Dedifferentiated amniotic fluid mesenchymal stem cell (primary cell): ENCODE measurements around the gene MYOF.
"Not testable (repeated sequence)": the region's sequence is repeated elsewhere in the genome, so short reads cannot be mapped to it uniquely, and the experiment has no call there.

ENCODE experiments used
- DNase-seq: peaks from one replicate; pipeline ENCODE4 v3.0.0-alpha.2; 2016; ENCODE audit errors: extremely low spot score

MYOF gene

GRCh38 chr10:93434991-93435491 lies 47.1 kb downstream of the MYOF start:
- no peak for DNase-seq

DNA sequence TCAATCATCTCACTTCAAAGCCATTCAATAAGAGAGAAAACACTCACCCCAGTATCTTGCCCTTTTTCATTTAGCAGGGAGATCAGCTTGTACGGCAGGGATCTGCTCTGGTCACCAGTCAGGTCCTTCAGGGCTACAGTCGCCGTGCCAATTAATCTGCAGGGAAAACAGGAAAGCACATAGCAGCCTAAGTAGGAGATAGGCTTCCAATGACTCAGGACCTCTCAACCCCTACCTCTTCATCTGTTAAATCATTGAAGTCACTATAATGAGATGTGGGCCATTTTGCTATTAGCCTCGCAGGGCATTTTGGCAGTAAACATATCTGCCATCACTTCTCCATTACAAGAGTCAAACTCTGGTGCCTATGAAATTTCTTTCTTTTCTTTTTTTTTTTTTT lies 50.8 kb downstream of the MYOF start:
- no peak for DNase-seq

DNA sequence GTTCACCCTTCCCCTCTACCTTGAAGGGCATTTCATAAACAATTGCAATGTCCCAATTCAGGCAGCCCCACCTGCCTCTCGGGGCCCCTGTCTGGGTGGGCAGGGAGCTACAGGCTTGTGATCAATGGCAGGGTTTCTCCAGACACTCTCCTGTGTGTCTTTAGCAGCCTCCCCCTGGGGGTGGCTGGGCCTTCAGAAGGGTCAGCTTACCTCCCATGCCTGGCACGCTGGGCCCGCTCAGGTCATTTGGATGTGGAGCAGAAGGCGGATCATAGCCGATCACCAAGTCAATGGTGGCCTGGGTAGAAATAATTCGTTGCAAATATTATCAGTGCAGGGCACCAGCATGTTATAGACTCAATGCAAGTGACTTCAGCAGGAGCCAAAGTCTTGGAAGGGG lies 56.3 kb downstream of the MYOF start:
- no peak for DNase-seq

- no peak for DNase-seq
Observed at GRCh38 chr10:93422118-93422517, 60.0 kb downstream of the MYOF start.

GRCh38 chr10:93420944-93421825 lies 60.9 kb downstream of the MYOF start:
- no peak for DNase-seq

GRCh38 chr10:93420091-93420490 lies 62.0 kb downstream of the MYOF start:
- no peak for DNase-seq

GRCh38 chr10:93419016-93419415 lies 63.1 kb downstream of the MYOF start:
- DNase-seq = not testable (repeated sequence)

DNA sequence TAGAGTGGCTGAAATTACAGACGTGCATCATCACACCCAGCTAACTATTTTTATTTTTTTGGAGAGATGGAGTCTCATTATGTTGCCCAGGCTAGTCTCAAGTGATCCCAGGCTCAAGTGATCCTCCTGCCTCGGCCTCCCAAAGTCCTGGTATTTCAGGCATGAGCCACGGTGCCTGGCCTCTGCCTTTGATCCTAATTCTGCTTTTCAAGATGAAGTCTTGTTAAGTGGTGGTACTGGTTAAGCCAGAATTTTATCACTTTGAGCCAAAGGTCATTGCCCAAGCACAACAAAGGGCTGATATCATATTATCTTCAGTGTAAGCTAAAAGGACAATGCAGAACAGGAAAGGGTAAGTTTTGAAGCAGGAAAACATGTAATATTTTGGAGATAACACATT lies 64.2 kb downstream of the MYOF start:
- no peak for DNase-seq

GRCh38 chr10:93417266-93417665 lies 64.9 kb downstream of the MYOF start:
- no peak for DNase-seq

- DNase-seq = no peak
Observed at GRCh38 chr10:93416824-93417223, 65.3 kb downstream of the MYOF start.

DNA sequence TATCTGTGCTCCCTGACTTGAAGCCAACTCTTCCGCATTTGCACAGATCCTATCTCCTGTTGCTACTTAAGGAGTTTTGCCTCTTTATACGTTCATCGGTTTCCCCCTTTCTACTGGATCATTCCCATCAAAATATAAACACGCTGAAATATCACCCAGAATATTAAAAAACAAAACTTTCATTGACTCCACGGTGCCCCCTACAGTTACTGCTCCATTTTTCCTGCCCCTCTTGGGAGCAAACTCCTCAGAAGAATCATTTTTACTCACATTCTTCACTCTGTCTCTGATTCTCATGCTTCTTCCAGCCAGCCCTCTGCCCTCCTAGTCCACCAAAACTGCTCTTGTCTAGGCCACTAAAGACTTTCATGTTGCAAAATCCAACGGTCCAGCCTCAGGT lies 66.4 kb downstream of the MYOF start:
- DNase-seq = no peak

- no peak for DNase-seq
Observed at GRCh38 chr10:93413252-93413689, 68.9 kb downstream of the MYOF start.

GRCh38 chr10:93412801-93413200 lies 69.3 kb downstream of the MYOF start:
- DNase-seq = no peak

GRCh38 chr10:93410697-93411348 lies 71.3 kb downstream of the MYOF start:
- DNase-seq = no peak

DNA sequence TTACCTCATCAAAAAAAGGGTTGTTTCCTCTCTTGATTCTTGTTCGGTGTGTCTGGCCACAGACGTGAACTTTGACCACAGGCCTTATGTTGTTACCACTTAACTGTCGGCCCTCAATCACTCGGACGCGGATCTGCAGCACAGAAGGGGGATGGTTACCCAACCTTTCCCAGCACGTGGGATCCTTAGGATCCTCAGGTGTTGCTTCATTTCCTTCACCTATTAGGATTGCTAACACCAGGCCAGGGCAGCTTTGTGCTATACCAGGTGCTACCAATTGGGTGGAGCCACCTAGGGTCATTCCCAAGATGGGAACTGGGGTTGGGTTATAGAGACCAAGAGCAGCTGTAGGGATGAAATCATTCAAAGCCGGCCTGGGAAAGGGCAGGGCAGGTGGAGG lies 73.4 kb downstream of the MYOF start:
- no peak for DNase-seq

DNA sequence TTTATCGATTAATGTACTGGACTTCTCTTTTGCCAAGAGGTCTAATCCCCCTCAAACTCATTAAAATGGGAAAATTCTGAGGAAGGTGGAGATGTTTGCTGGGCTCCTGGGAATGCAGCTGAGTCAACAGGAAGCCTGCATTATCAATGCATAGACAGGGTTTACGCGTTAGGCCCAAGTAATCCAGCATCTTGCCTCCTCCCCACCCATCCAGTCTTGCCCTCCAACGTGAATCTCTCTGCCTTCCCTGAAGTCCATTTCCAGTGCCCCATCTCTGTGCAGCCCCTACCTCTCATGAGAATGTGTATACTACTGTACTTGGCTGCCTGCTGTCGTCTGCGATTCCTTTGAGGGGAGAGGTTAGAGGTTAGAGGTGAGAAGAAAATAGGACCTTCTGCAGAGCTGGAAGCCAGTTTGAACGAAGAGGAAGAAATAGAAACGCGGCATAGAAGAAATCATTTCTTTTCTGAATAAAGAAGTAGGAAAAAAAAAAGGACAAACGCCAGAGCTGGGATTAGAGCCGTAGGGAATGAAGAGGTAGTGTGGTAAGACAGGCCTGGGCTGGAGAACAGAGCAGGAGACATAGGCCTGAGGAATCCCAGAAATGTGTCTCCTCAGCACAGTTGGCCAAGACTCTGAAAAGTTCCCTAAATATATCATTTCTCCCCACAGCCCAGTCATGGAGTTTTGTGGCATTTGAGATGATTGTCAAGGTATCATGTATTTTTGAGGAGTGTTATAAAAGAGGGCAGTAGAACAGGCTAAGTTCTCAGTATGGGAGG lies 75.6 kb downstream of the MYOF start:
- DNase-seq = peak; percentile 32

GRCh38 chr10:93404048-93404354 lies 78.1 kb downstream of the MYOF start:
- DNase-seq = no peak

DNA sequence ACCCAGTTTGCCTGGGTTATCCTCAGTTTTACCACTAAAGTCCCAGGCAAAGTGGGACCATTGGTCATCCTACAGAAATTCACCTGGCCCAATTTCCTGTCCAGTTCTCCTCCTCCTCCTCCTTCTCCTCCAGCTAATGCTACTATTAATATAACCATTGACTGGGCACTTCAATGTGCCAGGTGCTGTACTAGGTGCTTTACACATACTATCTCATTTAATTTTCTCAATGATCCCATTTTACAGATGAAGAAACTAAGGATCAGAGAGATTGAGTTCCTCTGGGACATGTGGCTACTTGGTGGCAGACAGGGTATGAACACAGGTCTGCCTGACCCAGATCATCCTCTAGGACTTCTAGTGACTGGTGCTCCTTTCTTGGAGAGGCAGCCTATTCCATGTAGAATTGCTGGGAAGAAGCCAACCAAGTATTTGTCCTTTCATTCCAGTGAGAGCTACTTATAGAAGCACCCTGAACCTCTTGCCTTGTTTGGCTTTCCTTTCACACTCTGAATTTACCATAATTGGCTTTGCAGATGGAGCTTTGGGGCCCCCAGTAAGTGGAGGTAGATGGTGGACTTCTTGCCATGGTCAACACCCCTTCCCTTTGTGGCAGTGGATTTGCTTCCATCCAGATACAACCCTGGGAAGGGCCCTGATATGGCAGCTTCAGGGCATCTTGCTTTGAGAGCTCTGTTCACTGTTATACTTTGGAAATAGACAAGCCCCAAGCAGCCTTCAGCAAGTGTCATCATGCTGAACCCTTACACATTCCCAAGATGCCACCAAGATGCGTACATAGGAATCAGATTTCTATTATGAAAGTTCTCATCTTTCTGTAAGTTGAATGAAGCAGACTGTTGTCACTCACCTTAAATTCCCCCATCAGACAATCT lies 78.7 kb downstream of the MYOF start:
- no peak for DNase-seq

GRCh38 chr10:93402192-93402591 lies 79.9 kb downstream of the MYOF start:
- no peak for DNase-seq

DNA sequence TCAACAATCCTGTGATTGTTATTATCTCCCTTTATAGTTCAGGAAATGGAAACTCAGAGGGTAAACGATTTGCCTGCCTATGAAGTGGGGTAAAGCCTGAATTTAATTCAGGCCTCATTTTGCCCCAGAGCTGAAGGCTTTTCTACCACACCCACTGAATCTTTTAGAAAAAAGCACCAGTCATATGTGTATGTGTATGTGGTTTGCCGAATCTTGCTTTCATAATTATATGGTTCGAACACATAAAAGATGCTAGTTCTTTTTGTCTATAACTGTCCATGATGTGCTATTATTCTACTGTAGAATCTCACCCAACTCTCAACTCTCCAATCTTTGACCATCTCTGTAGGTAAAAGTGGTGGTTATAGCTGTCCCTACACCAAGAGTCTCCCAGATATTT lies 83.6 kb downstream of the MYOF start:
- no peak for DNase-seq

- peak; percentile 49 for DNase-seq
Observed at GRCh38 chr10:93397020-93397419, 85.1 kb downstream of the MYOF start.
